Activated T-helper 1 cell treated with Interleukin-2 at 50 U/mL for 16 hours (primary cell): Measurements from ENCODE around the gene C19orf47.
"Not testable (repeated sequence)": the region's sequence is repeated elsewhere in the genome, so short reads cannot be mapped to it uniquely, and the experiment has no call there.

Experiments used
- DNase-seq: peaks from one replicate; pipeline ENCODE4 v3.0.0-alpha.2; 2020; ENCODE audit warnings: low read depth

C19orf47 gene

GRCh38 chr19:40348961-40349507 lies 837 bp upstream of the C19orf47 start:
- no peak for DNase-seq

DNA sequence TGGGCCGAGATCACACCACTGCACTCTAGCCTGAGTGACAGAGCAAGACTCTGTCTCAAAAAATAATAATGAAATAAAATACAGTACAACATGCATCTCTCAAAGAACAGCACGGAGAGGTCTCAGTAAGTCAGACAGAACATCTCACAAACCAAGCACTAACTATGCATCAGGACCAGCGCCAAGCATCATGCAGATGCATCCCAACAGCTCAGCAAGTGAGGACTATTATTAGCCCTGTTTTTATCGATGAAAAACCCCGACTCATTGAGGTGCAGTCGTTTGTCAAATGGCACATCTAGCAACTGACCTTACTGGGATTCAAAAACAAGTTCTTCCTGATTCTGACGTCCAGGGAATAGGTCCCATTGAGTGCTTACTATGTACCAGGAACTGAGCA lies 3.8 kb downstream of the C19orf47 start:
- no peak for DNase-seq

DNA sequence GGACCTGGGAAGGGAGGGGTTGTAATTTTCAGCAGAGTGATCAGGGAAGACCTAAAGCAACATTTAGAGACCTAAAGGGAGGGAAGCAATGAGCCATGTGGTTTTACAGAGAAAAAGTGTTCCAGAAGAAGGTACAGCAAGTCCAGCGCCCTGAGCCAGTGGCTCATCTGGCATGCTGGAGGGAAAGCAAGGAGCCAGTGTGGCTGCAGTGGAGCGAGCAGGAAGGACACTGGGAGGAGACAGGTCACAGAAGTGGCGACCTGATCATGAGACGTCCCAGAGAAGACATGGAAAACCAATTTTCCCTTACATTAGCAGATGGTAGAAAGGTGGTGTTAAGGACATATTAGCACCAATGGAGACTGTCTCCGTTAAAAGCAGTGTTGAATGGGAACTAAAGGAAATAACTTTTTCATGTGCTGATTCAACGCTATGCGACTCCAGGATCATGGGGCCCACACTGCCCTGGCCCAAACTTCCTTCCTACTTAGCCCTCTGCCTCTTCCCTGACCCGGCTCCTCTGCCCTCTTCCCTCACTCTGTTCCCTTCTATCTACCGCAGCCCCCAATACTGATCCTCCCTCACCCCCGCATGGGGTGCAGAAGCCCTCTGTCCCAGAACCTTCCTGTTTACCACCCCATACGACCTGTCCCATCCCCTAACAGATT lies 5.4 kb downstream of the C19orf47 start:
- DNase-seq: no peak

DNA sequence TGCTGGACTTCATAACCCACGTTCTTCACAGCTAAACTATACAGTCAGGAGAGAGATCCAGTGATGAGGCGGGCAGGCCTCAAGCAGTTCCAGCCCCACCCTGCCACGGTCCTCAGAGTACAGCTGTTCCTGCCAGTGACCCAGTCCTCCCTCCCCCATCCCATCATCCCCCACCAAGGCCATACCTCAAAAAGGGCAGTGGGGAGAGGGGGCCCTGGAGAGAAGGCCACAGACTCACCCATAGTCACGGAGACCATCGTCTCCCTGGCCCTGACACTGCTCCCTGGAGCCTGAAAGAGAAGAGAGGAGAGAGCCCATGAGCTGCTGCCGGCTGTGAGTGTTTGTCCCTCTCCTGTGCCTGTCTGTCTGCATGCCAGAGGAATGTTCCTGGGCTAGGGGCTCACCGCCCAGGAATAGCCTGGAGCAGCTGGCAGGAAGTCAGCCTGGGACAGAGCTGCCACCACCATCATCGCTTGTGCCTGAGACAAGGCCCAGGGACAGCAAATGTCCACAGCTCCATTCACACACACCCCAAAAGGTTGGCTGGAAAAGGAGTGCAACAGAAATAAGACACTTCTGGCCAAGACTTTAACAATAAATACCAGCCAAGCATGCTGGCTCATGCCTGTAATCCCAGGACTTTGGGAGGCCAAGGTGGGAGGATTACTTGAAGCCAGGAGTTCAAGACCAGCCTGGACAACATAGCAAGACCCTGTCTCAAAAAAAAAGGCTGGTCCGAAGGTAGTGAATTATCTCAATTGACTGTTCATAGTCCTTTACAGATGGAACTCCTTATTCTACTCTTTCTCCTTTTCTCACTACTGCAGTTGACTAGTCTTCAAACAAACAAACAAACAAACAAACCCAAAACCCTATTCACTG lies 6.4 kb downstream of the C19orf47 start:
- DNase-seq: no peak

GRCh38 chr19:40339018-40339728 lies 9.0 kb downstream of the C19orf47 start:
- DNase-seq: no peak

DNA sequence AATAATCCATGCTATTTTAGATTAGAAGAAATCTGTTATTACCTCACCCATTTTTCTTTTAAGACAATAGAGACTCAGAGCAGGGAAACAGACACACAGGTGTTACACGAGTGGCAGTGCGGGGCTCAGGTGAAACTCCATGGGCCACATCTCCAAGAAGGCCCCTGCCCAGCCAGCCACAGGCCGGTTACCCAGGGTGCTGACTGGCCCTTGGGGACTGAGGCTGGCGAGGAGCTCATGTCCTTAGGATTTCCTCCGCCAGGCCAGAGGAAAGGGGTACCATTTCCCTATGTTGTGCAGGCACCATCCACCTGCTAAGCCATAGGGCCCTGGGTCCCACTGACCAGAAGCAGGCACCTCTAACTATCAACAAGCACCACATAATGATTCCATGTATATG lies 10.6 kb downstream of the C19orf47 start:
- no peak for DNase-seq

GRCh38 chr19:40337107-40337506 lies 11.1 kb downstream of the C19orf47 start:
- no peak for DNase-seq

GRCh38 chr19:40336601-40336900 lies 11.6 kb downstream of the C19orf47 start:
- no peak for DNase-seq

- no peak for DNase-seq
Observed at GRCh38 chr19:40335855-40336600, 12.2 kb downstream of the C19orf47 start.

GRCh38 chr19:40335101-40335500 lies 13.1 kb downstream of the C19orf47 start:
- DNase-seq: no peak

DNA sequence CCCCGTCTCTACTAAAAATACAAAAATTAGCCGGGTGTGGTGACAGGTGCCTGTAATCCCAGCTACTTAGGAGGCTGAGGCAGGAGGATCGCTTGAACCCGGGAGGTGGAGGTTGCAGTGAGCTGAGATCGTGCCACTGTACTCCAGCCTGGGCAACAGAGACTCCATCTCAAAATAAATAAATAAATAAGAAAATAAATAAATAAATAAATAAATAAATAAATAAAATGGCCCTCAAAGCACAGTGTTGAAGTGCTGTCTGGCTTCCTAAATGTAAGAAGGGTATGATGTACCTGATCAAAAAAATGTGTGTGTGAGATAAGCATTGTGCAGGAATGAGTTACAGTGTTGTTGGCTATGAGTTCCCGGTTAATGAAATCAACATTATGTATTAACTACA lies 15.1 kb downstream of the C19orf47 start:
- DNase-seq: not testable (repeated sequence)

- no peak for DNase-seq
Observed at GRCh38 chr19:40332669-40333068, 15.5 kb downstream of the C19orf47 start.

GRCh38 chr19:40331052-40331451 lies 17.1 kb downstream of the C19orf47 start:
- DNase-seq: no peak

DNA sequence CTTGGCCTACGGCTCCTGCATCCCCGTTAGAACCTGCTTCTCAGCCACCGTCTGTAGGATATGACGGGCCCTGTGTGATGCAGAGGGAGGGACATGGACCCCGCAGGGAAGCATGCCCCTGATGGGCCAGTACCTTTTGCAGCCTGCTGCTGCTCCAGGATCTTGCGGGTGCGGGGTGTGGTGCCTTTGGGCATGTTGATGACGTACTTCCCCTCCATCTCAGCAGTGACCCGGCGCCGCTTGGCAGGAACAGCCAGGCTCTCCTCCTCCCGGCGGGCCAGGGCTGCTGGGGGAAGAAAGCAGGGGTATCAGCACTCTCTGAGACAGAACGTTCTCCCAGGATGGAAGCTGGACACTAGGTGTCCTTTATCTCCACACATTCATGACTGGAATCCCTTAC lies 22.0 kb downstream of the C19orf47 start:
- DNase-seq: no peak

- no peak for DNase-seq
Observed at GRCh38 chr19:40323705-40324104, 24.5 kb downstream of the C19orf47 start.

- no peak for DNase-seq
Observed at GRCh38 chr19:40322951-40323615, 25.1 kb downstream of the C19orf47 start.

- DNase-seq: no peak
Observed at GRCh38 chr19:40322271-40322610, 26.0 kb downstream of the C19orf47 start.

DNA sequence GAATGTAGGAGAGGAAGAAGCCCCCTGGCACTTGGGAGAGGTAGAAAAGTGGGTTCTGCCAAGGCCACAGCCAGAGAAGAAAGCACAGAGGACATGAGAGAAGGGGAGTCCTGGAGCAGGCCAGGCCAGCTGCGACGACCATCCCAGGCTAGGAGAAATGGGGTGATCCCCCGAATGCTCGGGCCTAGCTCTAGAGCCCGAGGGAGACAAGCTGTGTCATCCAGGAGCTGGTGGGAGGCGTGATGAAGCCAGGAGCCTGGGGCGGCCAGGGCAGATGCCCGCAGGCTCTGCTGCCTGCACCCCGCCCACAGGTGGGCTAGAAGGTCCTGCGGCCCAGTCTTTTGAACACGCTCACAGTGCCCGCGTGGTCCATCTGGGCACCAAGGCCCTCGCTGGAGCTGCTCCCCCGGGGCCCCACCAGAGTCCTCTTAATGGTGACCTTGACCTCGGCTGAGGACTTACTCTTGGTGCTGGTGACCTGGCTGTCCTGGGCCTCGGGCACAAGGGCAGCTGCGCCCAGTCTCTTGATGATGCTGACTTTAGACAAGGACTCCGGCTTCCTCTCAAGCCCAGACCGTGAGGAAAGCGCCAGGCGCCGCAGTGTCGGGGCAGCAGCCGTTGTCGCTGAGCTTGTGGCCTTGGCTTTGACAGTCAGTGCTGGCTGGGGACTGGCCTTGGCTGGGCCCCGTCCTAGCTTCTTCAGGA lies 26.5 kb downstream of the C19orf47 start:
- no peak for DNase-seq

DNA sequence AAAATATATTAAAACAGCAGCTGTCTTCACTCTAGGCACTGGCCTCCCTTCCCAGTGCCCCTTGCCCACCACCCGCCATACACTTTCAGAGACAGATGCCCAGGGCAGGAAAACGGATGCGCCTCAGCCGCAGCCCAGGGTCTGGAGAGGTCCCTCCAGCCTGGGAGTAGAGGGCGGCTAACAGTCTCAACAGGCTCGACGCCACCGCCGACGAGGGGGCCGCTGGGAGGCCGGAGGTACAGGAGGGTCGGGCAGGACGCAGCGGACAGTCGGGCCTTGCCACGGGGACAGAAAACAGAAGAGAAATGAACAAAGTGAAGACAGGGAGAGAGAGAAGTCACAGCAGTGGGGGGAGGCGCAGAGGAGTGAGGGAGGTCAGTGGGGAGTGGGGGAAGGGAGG lies 27.1 kb downstream of the C19orf47 start:
- DNase-seq: no peak

GRCh38 chr19:40320558-40320935 lies 27.6 kb downstream of the C19orf47 start:
- DNase-seq: no peak

GRCh38 chr19:40317338-40317737 lies 30.9 kb downstream of the C19orf47 start:
- no peak for DNase-seq
